GM18498 (cell line): ENCODE measurements around the gene DEPDC1B.
"Not testable (repeated sequence)": the region's sequence is repeated elsewhere in the genome, so short reads cannot be mapped to it uniquely, and the experiment has no call there.

Experiments
- ATAC-seq: cut with Tn5 transposase; IDR thresholded peaks from one replicate; pipeline ENCODE4 v1.9.1; 2021; ENCODE audit warnings: mild to moderate bottlenecking, moderate library complexity; ENCODE audit not compliant: unreplicated experiment

DEPDC1B gene

GRCh38 chr5:60699609-60700415 is at the start of gene DEPDC1B:
TSS of gene DEPDC1B (minus strand) at chr5:60700166. CDS start at chr5:60700093, 73 bp downstream.
- peak; percentile 95 for ATAC-seq

GRCh38 chr5:60744682-60745081 is 44.7 kb upstream of the DEPDC1B start:
- ATAC-seq, result no peak

GRCh38 chr5:60743511-60744314 is 43.7 kb upstream of the DEPDC1B start:
- no peak for ATAC-seq

GRCh38 chr5:60740322-60740721 is 40.4 kb upstream of the DEPDC1B start:
- ATAC-seq, result no peak

- no peak for ATAC-seq
Measured at GRCh38 chr5:60738933-60739332, 39.0 kb upstream of the DEPDC1B start.

GRCh38 chr5:60738461-60738860 is 38.5 kb upstream of the DEPDC1B start:
- no peak for ATAC-seq

- not testable (repeated sequence) for ATAC-seq
Measured at GRCh38 chr5:60730858-60731257, 30.9 kb upstream of the DEPDC1B start.

- ATAC-seq, result no peak
Measured at GRCh38 chr5:60727033-60727679, 27.2 kb upstream of the DEPDC1B start.

GRCh38 chr5:60724126-60724525 is 24.2 kb upstream of the DEPDC1B start:
- no peak for ATAC-seq

- ATAC-seq, result no peak
Measured at GRCh38 chr5:60722416-60722815, 22.4 kb upstream of the DEPDC1B start.

- ATAC-seq, result no peak
Measured at GRCh38 chr5:60719329-60719728, 19.4 kb upstream of the DEPDC1B start.

GRCh38 chr5:60718166-60718892 is 18.4 kb upstream of the DEPDC1B start:
- ATAC-seq, result no peak

GRCh38 chr5:60715201-60715928 is 15.4 kb upstream of the DEPDC1B start:
- not testable (repeated sequence) for ATAC-seq

GRCh38 chr5:60712950-60713349 is 13.0 kb upstream of the DEPDC1B start:
- ATAC-seq, result no peak

GRCh38 chr5:60711892-60712291 is 11.9 kb upstream of the DEPDC1B start:
- ATAC-seq, result not testable (repeated sequence)

- no peak for ATAC-seq
Measured at GRCh38 chr5:60710362-60710761, 10.4 kb upstream of the DEPDC1B start.

GRCh38 chr5:60705144-60705543 is 5.2 kb upstream of the DEPDC1B start:
- ATAC-seq, result no peak

GRCh38 chr5:60703944-60704343 is 4.0 kb upstream of the DEPDC1B start:
- ATAC-seq, result no peak

GRCh38 chr5:60701321-60701968 is 1.5 kb upstream of the DEPDC1B start:
- ATAC-seq, result no peak

- peak; percentile 24 for ATAC-seq
Measured at GRCh38 chr5:60700416-60700757, 421 bp upstream of the DEPDC1B start.
